GM21786 (cell line): ENCODE measurements around the gene CACTIN.
"Not testable (repeated sequence)": the region's sequence is repeated elsewhere in the genome, so short reads cannot be mapped to it uniquely, and the experiment has no call there.

Experiments
- ATAC-seq: cut with Tn5 transposase; IDR thresholded peaks from one replicate; pipeline ENCODE4 v1.9.1; 2021; ENCODE audit not compliant: unreplicated experiment

Gene CACTIN

GRCh38 chr19:3626473-3627350, at the start of gene CACTIN:
Gene CACTIN (minus strand): TSS chr19:3626790. CDS start chr19:3626762, 28 bp downstream.
- ATAC-seq, result peak; percentile 81

- ATAC-seq, result no peak
Observed at GRCh38 chr19:3674784-3675543, 48.4 kb upstream of the CACTIN start.

GRCh38 chr19:3673506-3674439, 47.2 kb upstream of the CACTIN start:
- ATAC-seq, result no peak

- ATAC-seq, result no peak
Observed at GRCh38 chr19:3672993-3673392, 46.4 kb upstream of the CACTIN start.

- no peak for ATAC-seq
Observed at GRCh38 chr19:3672575-3672948, 46.0 kb upstream of the CACTIN start.

GRCh38 chr19:3671680-3672574, 45.3 kb upstream of the CACTIN start:
- ATAC-seq, result no peak

- no peak for ATAC-seq
Observed at GRCh38 chr19:3670796-3671679, 44.4 kb upstream of the CACTIN start.

- no peak for ATAC-seq
Observed at GRCh38 chr19:3669947-3670795, 43.6 kb upstream of the CACTIN start.

GRCh38 chr19:3669082-3669946, 42.7 kb upstream of the CACTIN start:
- ATAC-seq, result no peak

- no peak for ATAC-seq
Observed at GRCh38 chr19:3668331-3669081, 41.9 kb upstream of the CACTIN start.

GRCh38 chr19:3667766-3668165, 41.2 kb upstream of the CACTIN start:
- no peak for ATAC-seq

- ATAC-seq, result no peak
Observed at GRCh38 chr19:3667037-3667638, 40.5 kb upstream of the CACTIN start.

- not testable (repeated sequence) for ATAC-seq
Observed at GRCh38 chr19:3666545-3666856, 39.9 kb upstream of the CACTIN start.

GRCh38 chr19:3665681-3666544, 39.3 kb upstream of the CACTIN start:
- no peak for ATAC-seq
